ENCODE results near the gene SSTR4.
A peak's percentile ranks its signal among the peaks of the same experiment; 100 is the strongest.

Gene SSTR4

GRCh38 chr20:23048283-23049200 is 13.4 kb downstream of the SSTR4 start:
- no peak overlapping the region for H3K27ac ChIP-seq
- TF ChIP-seq, protein P1, sequence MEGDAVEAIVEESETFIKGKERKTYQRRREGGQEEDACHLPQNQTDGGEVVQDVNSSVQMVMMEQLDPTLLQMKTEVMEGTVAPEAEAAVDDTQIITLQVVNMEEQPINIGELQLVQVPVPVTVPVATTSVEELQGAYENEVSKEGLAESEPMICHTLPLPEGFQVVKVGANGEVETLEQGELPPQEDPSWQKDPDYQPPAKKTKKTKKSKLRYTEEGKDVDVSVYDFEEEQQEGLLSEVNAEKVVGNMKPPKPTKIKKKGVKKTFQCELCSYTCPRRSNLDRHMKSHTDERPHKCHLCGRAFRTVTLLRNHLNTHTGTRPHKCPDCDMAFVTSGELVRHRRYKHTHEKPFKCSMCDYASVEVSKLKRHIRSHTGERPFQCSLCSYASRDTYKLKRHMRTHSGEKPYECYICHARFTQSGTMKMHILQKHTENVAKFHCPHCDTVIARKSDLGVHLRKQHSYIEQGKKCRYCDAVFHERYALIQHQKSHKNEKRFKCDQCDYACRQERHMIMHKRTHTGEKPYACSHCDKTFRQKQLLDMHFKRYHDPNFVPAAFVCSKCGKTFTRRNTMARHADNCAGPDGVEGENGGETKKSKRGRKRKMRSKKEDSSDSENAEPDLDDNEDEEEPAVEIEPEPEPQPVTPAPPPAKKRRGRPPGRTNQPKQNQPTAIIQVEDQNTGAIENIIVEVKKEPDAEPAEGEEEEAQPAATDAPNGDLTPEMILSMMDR (IDR thresholded peaks at IDR 0.05): peak; percentile 69
- TF ChIP-seq ZFX (IDR thresholded peaks at IDR 0.05; ENCODE audit: borderline replicate concordance): no peak

DNA sequence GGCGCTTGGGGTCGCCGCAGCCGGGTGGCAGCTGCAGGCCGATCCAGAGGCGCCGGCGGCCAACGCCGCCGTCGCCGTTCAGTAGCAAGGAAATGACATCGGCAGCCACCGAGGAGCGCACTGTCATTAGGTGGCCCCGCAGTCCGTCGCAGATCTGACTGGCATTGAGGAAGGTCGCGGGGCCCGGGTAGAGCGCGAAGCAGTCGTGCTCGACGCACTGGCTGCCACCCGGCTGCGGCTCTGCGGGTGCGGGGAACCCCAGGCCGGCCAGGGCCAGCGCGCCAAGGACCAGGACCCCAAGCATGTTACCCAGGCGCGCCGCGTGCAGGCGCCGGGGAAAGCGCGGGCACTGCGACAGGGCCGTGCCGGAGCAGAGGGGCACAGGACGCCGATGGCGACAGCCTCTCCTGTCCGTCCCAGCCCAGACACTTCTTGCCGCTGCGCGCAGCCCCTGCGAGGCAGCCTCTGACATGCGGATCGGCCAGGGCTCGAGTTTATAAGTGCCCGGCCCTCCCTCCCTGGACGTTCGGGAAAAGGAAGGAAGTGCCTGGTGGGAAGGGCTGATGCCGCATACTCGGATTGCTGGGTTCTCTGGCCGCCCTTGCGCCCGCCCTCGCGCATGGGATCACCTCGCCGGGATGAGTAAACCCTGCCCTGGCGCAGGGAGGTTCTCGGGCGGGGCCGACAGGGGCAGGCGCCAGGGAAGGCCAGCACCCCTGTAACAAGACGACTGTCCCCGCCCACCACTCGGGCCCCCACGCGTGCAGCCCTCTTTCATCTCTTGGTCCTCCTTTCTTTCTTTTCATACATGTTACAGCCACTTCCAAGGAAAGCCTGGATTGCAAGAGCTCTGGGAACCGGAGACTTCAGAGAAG is 14.3 kb downstream of the SSTR4 start, which contains the start of gene THBD:
Gene THBD, minus strand, starts transcription at position 472 of the 875 bp plus-strand sequence. Its CDS starts 168 bp downstream, at position 304.
- TF ChIP-seq, protein P1 (IDR thresholded peaks at IDR 0.05): no peak
- TF ChIP-seq ZFX (IDR thresholded peaks at IDR 0.05; ENCODE audit: borderline replicate concordance): no peak
- no peak within 1 kb of the TSS for H3K27ac ChIP-seq

GRCh38 chr20:23050076-23050838 is 15.1 kb downstream of the SSTR4 start:
- TF ChIP-seq, protein P1 (IDR thresholded peaks at IDR 0.05): no peak
- no peak for TF ChIP-seq ZFX (IDR thresholded peaks at IDR 0.05; ENCODE audit: borderline replicate concordance)
- H3K27ac ChIP-seq: no peak overlapping the region

- H3K27ac ChIP-seq: no peak overlapping the region
- no peak for TF ChIP-seq ZFX (IDR thresholded peaks at IDR 0.05; ENCODE audit: borderline replicate concordance)
- TF ChIP-seq, protein P1 (IDR thresholded peaks at IDR 0.05): peak; percentile 51
These were observed 15.9 kb downstream of the SSTR4 start for GRCh38 chr20:23050847-23051627.

- H3K27ac ChIP-seq: no peak overlapping the region
- TF ChIP-seq, protein P1 (IDR thresholded peaks at IDR 0.05): no peak
- TF ChIP-seq ZFX (IDR thresholded peaks at IDR 0.05; ENCODE audit: borderline replicate concordance): no peak
These were observed 17.8 kb downstream of the SSTR4 start for GRCh38 chr20:23052904-23053303.

DNA sequence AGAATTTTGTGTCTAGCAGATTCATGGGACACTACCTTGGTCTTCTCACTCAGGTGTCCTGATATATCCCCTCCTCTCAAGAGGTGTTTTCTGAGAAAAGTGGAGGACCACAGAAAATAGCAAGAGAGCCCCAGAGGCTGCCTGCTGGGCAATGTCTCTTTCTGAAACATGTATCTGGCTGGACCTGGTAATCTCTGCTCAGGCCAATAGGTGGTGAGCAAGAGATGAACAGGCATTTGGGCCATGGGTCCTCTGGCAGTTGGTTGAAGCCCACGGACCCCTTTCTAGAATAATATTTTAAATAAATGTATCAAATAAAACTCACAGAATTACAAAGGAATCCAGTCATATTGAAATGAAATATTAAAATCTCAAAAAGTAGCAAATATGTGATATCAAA is 23.1 kb downstream of the SSTR4 start:
- TF ChIP-seq, protein P1 (IDR thresholded peaks at IDR 0.05): no peak
- TF ChIP-seq ZFX (IDR thresholded peaks at IDR 0.05; ENCODE audit: borderline replicate concordance): no peak
- no peak overlapping the region for H3K27ac ChIP-seq
